Stimulated activated CD4-positive, alpha-beta T cell treated with anti-CD3 and anti-CD28 coated beads, Interleukin-1b, Interleukin-23, amount 100 ng/mL, for 1 hour (primary cell): Measurements from ENCODE around the gene C11orf21.

Source experiments
- DNase-seq, 2 donors: peaks; one replicate each; pipeline ENCODE4 v3.0.0-alpha.2; 2020; ENCODE audit warnings: low read depth in 2 of 2

Gene C11orf21

DNA sequence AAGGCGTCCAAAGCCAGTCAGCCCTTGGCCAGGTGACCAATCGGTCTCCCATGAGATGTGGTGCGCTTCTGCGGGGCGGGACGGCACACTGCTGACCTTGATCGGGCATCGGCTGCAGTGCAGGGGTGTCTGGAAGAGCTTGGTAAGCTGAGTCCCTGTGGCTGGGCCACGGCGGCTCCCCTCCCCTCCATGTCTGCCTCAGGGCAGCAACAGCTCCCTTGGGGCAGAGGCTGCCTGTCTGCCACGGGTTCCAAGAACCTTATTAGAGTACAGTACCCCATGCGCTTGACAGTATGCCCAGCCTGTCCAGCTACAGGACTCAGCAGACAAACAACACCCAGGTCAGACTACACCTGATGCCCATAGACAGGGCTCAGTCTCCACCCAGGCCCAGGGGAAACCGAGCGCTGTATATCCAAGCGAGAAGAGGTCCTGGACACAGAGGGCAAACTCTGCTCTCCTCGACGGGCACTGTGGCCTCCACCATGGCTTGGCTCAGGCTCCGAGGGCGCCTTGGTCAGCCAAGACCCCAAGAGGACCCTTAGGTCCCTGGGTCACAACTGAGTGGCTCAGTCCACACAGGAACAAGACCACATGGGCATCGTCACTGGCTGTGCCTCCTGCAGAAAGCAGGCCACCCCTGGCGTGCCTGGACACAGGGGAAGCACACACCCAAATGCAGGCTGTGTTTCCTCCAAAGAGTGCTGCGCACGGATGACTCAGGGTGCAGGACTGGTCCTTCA lies 19.0 kb upstream of the C11orf21 start:
- DNase-seq = no peak

DNA sequence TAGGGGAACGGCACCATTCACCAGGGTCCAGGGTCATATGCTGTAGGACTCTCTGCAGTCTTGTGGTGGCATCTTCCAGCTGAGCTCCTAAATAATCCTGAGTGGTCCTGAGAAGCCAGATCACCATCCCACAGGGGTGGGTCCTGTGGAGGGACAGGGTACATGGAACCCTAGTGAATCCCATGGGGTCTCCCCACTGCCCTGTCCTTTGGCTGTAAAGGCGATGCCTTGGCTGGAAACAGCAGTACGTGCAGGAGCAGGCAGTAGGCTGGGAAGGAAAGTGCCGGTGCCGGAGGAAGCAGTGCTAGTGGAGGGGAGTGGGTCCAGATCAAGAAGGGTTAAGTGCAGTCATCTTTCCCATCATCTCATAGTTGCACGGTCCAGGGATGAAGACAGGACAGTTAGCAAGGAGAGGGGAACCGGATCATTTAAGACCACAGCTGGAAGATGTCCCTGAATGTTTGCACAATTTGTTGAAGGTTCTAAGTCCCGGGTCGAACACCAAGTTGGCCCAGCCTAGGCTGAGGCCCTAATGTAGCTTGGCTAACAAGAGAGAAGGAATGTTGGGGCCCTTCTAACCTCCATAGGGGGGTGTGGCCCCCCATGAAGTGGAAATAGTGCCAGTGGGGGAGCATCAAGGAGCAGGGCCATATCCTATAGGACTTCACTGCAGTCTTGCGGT lies 18.2 kb upstream of the C11orf21 start:
- DNase-seq = no peak

GRCh38 chr11:2318707-2319106 lies 17.0 kb upstream of the C11orf21 start:
- DNase-seq = no peak

GRCh38 chr11:2318123-2318522 lies 16.4 kb upstream of the C11orf21 start:
- no peak for DNase-seq

GRCh38 chr11:2317354-2318050 lies 15.8 kb upstream of the C11orf21 start:
- no peak for DNase-seq

DNA sequence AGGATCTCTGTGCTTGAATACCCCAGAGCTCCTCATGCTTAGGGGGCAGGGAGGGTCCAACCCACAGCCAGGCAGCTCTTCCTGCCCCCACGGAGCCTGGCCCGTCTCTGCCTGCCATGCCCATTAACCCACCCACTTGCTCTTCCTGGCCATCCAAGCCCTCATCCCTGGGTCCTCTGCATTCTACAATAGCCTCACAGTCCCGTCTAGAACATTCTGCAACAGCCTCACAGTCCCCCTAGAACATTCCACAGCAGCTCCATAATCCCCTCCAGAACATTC lies 15.2 kb upstream of the C11orf21 start:
- DNase-seq = no peak

DNA sequence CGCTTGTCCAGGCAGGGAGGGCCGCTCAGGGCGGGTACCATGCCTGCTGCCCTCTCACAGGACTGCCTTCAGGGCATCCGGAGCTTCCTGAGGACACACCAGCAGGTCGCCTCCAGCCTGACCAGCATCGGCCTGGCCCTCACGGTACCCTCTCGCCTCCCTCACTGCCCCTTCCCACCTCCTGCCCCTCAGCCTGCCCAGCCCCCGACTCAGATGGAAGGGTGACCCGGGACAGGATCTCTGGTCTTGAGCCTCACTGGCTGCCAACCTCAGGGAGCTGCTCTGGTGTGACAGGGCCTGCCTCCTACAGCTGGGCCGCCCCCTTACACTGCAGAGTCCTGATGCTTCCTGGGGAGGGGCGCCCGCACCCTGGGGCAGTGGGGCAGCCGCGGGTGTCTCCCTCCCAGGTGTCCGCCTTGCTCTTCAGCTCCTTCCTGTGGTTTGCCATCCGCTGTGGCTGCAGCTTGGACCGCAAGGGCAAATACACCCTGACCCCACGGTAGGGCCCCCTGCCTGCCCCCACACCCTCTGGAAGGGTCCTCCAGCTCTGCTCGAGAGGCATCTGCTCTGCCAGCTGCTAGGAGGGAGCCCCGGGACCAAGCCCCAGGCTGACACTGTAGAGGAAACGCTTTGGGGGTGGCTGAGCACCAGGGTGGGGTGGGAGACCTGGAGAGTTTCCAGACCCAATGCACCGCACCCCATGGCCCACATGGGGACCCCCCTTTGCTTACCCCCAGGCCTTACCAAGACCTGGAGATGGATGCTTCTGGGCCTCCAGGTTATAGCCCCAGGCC lies 14.6 kb upstream of the C11orf21 start:
- DNase-seq = no peak

- no peak for DNase-seq
These were observed 13.9 kb upstream of the C11orf21 start for GRCh38 chr11:2315395-2316168.

GRCh38 chr11:2314525-2315394 lies 13.0 kb upstream of the C11orf21 start:
- DNase-seq = no peak

- no peak for DNase-seq
These were observed 12.4 kb upstream of the C11orf21 start for GRCh38 chr11:2314136-2314524.

- DNase-seq = no peak
These were observed 11.6 kb upstream of the C11orf21 start for GRCh38 chr11:2313051-2313951.

DNA sequence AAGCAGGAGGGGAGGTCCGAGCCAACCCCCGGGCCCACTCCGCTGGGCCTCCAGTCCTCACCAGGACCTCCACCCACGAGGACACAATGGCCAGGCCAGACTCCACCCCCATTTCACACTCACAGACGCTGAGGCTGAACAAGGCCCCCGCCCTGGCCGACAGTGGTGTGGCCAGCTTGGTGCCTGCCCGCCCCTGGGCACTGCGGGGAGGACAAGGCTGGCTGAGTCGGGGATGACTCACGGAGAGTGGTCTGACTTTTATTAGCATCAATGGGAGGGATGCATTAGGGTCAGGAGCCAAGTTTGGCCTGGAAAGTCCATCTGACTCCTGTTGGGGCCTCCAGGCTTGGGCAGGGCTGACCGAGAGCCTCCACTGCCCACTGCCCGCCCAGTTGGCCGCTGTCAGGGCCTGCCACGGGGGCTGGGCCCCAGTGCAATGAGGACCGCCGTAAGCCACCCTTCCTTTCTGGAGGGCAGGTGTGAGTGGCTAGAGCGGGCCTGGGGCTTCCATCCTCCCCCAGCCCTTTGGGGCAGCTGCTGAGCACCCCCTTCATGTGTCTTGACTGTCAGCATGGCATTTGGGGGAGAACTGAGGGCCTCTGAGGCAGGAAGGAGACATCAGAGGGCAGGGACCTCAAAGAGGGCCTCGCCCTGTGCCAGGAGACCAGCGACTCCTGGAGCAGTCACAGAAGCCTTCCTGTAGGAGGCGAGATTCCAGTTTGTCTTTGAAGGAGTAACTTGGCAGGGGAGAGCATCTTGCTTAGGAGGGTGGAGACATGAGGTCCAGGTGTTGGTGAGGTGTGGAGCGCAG lies 10.7 kb upstream of the C11orf21 start:
- no peak for DNase-seq

DNA sequence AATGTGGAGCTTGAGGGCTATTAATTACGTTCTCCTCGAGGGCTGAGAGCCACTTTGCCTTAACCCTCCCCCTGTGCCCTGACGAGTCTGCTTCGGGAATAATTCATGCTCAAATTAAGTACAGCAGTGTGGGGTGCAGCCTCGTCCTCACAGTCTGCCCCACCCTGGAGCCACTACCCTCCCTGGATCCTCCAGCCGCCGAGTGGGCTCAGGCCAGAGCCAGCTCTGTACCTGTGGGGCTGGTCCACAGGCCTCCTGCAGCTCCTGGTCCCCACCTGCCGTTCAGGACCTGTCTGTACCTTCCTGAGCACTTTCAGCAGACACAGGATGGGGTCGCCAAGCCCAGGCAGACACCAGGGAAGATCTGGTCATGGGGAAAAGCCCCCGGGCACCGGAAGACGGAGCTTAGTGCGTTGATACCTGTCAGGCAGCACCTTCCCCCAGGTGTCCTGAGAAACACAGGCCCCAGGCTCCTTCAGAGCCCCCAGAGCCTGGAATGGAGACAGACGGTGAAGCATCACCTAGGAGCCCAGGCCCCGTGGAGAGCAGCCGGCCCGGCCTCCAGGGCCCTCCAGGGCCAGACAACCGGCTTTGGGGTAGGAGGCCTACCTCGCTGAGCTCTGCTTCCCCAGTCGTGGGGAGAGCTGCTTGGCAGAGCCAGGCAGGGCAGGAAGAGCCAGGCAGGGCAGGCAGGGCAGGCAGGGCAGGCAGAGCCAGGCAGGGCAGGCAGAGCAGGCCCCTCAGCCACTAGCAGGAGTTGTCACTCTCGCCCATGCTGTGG lies 9.8 kb upstream of the C11orf21 start:
- DNase-seq = no peak

DNA sequence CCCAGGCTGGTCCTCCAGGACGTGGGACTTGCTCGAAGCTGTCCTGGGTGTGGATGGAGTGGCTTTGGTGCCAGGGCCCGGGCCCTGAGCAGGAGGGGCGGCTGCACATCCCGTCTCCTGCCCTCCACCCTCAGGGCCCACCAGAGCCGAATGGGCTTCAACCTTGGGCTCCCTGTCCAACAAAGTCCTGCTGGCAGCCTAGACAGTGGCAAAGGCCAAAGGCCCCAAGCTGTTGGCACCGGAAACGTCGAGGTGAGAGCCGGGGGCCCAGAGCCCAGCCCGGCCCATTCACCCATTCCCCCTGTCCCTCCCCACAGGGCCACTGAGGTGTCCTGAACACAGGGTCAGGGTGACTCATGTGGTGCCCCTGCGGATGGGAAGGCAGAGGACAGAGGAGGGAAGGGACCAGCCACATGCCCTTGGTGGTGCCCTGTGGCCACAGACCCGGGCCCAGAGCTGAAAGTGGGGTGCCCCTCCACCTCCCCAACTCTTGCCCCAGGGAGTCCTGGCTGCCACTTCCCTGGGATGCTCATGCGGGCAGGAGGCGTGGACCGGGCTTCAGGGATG lies 9.2 kb upstream of the C11orf21 start:
- DNase-seq = no peak

DNA sequence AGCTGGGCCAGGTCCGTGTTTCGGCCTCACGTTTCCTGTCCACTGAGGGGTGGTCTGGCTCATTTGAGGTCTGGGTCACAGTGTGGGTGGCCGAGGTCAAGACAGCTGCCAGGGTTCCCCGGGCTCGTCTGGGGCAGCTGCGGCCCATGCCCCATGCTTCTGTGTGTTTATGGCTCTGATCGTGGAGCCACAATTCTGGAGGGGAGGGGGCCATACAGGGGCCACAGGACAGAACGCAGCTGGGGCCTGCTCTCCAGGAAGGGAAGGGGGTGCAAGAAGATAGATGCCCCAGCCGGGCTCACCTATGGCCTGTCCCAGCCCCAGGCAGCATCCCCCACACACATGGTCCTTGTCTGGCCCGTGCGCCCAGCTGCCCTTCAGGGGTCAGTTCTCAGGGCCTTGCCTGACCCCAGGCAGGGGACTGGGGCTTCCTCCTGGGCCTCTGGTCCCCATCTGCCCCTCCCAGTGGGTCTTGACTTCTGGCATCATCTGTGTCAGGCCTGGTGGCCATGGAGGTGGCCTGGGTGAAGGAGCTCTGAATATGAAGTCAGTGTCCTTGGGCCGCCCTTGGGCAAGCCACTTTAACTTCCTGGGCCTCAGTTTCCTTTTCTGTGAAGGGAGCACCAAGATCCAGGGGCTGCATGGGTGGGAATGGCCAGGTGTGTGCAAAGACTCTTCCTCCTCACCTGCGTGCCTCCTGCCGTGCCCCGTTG lies 8.5 kb upstream of the C11orf21 start:
- no peak for DNase-seq

- DNase-seq = no peak
These were observed 7.7 kb upstream of the C11orf21 start for GRCh38 chr11:2309251-2310072.
